Measurements from ENCODE around the gene PURA.

The PURA gene

DNA sequence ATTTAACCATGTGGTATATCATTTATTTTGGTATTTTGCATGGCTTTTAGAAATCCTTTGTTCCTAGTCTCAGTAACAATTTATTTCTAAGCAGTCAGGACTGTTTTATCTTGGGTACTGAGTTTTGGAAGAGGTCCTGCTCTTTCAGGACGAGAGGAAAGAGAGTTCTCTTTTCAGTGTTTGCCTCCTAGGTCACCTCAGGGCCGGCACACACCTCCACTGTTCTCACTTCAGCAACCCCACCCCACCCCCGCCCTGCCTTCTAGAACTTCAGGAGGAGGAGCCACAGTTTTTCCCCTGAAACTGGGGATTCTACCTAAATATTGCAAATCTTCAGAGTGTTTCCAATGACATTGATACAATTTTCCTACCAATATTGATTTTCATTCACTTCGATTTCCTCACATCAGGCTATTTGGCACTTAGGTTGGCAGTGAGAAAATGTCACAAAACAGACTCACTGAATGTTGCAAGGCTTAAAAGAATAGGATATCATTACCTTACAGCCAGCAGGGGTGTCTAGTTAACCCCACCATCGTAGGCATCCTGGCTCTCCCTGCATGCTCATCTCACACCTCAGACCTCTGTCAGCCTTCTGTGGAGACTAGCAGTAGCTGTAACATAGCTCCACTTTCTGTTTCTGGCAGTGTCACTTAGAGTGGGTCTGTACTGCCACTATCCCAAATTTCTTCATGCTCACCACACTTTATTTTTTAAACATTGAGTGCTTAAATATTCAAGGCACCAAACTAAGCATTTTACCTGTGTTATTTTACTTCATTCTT lies 17.2 kb downstream of the PURA start:
- POLR2A ChIA-PET = interaction anchor here (1.5 kb wide), 1 partner anchor 15 kb away, joined by 7 read pairs; no protein-coding TSS in a partner anchor
- CTCF ChIA-PET = interaction anchor here (1.0 to 1.1 kb wide), 2 partner anchors 9 to 87 kb away, joined by 3 read pairs; no protein-coding TSS in a partner anchor
- DNase-seq (ENCODE audit: extremely low spot score) = no peak
- TF ChIP-seq, protein P1, sequence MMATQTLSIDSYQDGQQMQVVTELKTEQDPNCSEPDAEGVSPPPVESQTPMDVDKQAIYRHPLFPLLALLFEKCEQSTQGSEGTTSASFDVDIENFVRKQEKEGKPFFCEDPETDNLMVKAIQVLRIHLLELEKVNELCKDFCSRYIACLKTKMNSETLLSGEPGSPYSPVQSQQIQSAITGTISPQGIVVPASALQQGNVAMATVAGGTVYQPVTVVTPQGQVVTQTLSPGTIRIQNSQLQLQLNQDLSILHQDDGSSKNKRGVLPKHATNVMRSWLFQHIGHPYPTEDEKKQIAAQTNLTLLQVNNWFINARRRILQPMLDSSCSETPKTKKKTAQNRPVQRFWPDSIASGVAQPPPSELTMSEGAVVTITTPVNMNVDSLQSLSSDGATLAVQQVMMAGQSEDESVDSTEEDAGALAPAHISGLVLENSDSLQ (IDR thresholded peaks at IDR 0.05) = no peak
- TF ChIP-seq ZNF384 (IDR thresholded peaks at IDR 0.05) (no peak), LEF1 (IDR thresholded peaks at IDR 0.05; ENCODE audit: borderline replicate concordance) (no peak), HDGF (IDR thresholded peaks at IDR 0.05; ENCODE audit: borderline replicate concordance) (no peak), SUZ12 (IDR thresholded peaks at IDR 0.05) (no peak)

DNA sequence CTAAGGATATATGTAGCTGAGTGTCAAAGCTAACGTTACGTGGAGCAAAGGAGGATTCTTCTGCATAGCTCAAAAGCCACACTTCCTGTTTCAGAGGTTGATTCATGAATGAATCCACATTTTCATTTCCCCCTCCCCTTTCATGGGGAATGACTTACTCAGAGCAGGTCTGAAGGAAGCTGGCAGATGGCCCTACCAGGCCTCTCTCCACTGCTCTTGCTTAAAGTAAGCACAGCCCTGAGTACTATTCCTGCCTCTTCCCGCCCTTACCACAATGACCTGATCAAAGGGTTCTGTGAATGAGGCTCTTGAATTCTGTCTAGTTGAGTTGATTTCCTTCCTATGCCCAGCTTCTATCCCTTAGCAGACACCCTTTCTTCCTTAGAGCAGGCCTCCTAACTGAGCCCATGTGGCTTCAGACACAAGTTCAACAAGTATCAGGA lies 18.1 kb downstream of the PURA start:
- POLR2A ChIA-PET = interaction anchor here (1.5 kb wide), 1 partner anchor 16 kb away, joined by 7 read pairs; no protein-coding TSS in a partner anchor
- DNase-seq (ENCODE audit: extremely low spot score) = no peak
- CTCF ChIA-PET = interaction anchor here (0.7 to 1.1 kb wide), 3 partner anchors 10 to 88 kb away, joined by 3 read pairs; no protein-coding TSS in a partner anchor
- TF ChIP-seq ARNT (IDR thresholded peaks at IDR 0.05) (no peak), NFRKB (IDR thresholded peaks at IDR 0.05) (no peak), TARDBP (IDR thresholded peaks at IDR 0.05) (no peak), FOXA1 (IDR thresholded peaks at IDR 0.05) (no peak), FOXK2 (IDR thresholded peaks at IDR 0.05) (no peak), CTBP1 (IDR thresholded peaks at IDR 0.05; ENCODE audit: borderline replicate concordance) (no peak), SP1 (IDR thresholded peaks at IDR 0.05) (no peak), L3MBTL2 (conservative IDR thresholded peaks at IDR 0.05) (no peak), BHLHE40 (IDR thresholded peaks at IDR 0.05; ENCODE audit: borderline replicate concordance) (no peak), ZNF384 (IDR thresholded peaks at IDR 0.05) (no peak), HDGF (IDR thresholded peaks at IDR 0.05; ENCODE audit: borderline replicate concordance) (no peak), ELF4 (IDR thresholded peaks at IDR 0.05) (no peak), SUZ12 (IDR thresholded peaks at IDR 0.05) (no peak), FOXM1 (IDR thresholded peaks at IDR 0.05; ENCODE audit: borderline replicate concordance) (no peak), LEF1 (IDR thresholded peaks at IDR 0.05; ENCODE audit: borderline replicate concordance) (no peak)
- TF ChIP-seq, protein P1 (IDR thresholded peaks at IDR 0.05) = no peak

DNA sequence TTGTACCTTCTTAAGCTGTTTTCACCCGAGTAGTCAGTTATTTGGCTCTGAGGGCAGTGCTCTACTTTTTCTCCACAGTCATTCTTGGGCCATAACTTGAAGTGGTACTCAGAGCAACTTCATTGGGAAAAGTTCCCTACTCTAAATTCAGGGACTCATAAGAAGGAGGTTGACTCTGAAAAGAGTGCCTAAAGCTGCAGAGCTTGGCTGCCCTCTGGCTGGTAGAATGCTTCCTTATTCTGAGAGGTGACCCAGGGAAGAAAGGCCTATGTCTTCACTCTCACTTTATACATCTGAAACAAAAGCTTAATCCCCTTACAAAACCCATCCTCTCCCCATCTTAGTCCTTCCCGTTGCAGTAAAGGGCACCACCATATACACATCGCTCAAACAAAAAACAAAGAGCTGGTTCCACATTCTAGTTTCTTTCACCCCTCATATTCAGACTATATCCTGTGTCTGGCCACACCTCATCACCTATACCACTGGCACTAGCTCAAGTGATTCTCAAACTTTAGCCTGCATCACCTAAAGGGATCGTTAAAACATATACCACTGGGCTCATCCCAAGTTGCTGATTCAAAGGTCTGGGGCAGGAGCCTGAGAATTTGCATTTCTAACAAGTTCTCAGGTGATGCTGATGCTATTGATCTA lies 19.7 kb downstream of the PURA start:
- ChIA-PET POLR2A (interaction anchor here (0.7 to 1.3 kb wide), 4 partner anchors 12 to 26 kb away, joined by 3 read pairs; no protein-coding TSS in a partner anchor), CTCF (interaction anchor here (0.8 to 3.4 kb wide), 3 partner anchors 10 to 165 kb away, joined by 3 to 16 read pairs (median 3); no protein-coding TSS in a partner anchor)
- no peak for DNase-seq (ENCODE audit: extremely low spot score)
- no peak for TF ChIP-seq L3MBTL2 (conservative IDR thresholded peaks at IDR 0.05)
- no peak for TF ChIP-seq ZNF384 (IDR thresholded peaks at IDR 0.05)
- no peak for TF ChIP-seq HDGF (IDR thresholded peaks at IDR 0.05; ENCODE audit: borderline replicate concordance)
- no peak for TF ChIP-seq FOXK2 (IDR thresholded peaks at IDR 0.05)
- TF ChIP-seq SP1 (IDR thresholded peaks at IDR 0.05) = no peak
- TF ChIP-seq, protein P1 (IDR thresholded peaks at IDR 0.05) = no peak
- no peak for TF ChIP-seq SUZ12 (IDR thresholded peaks at IDR 0.05)
- no peak for TF ChIP-seq ELF4 (IDR thresholded peaks at IDR 0.05)
- TF ChIP-seq CTBP1 (IDR thresholded peaks at IDR 0.05; ENCODE audit: borderline replicate concordance) = no peak
- TF ChIP-seq NFRKB (IDR thresholded peaks at IDR 0.05) = no peak
- no peak for TF ChIP-seq TARDBP (IDR thresholded peaks at IDR 0.05)
- TF ChIP-seq BHLHE40 (IDR thresholded peaks at IDR 0.05; ENCODE audit: borderline replicate concordance) = no peak
- no peak for TF ChIP-seq FOXA1 (IDR thresholded peaks at IDR 0.05)
- TF ChIP-seq FOXM1 (IDR thresholded peaks at IDR 0.05; ENCODE audit: borderline replicate concordance) = no peak
- TF ChIP-seq LEF1 (IDR thresholded peaks at IDR 0.05; ENCODE audit: borderline replicate concordance) = no peak
- TF ChIP-seq ARNT (IDR thresholded peaks at IDR 0.05) = no peak

DNA sequence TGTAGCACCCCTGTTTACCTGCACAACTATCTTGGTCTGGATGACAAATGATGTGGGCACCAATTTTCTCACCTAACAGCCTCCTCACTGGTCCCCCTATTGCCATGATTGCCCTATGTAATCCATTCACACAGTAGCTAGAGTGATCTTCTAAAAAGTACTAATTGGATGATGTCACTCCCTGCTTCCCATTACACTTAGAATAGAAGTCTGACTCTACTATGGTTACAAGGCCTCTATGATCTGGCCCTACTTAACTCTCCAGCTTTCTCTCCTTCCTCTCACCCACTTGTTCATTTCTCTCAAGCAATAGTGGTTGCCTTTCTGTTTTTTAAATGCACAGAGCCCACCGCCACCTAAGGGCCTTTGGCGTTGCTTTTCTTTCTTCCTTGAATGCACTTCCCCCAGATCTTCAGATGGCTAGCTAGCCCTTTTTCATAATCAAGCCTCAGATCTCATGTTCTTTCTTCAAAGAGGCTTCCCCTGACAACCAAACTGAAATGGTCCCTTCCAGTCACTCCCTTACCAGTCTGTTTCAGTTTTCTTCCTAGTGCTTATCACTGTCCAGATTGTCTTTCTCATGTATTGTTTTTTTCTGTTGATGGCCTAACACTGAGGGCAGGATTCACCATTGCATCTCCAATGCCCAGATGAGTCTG lies 20.5 kb downstream of the PURA start:
- no peak for TF ChIP-seq L3MBTL2 (conservative IDR thresholded peaks at IDR 0.05)
- no peak for TF ChIP-seq ELF4 (IDR thresholded peaks at IDR 0.05)
- TF ChIP-seq ZNF384 (IDR thresholded peaks at IDR 0.05) = no peak
- TF ChIP-seq ARNT (IDR thresholded peaks at IDR 0.05) = no peak
- TF ChIP-seq FOXM1 (IDR thresholded peaks at IDR 0.05; ENCODE audit: borderline replicate concordance) = no peak
- no peak for TF ChIP-seq NFRKB (IDR thresholded peaks at IDR 0.05)
- TF ChIP-seq SUZ12 (IDR thresholded peaks at IDR 0.05) = no peak
- TF ChIP-seq TARDBP (IDR thresholded peaks at IDR 0.05) = no peak
- TF ChIP-seq LEF1 (IDR thresholded peaks at IDR 0.05; ENCODE audit: borderline replicate concordance) = no peak
- TF ChIP-seq, protein P1 (IDR thresholded peaks at IDR 0.05) = no peak
- TF ChIP-seq FOXA1 (IDR thresholded peaks at IDR 0.05) = no peak
- TF ChIP-seq CTBP1 (IDR thresholded peaks at IDR 0.05; ENCODE audit: borderline replicate concordance) = no peak
- TF ChIP-seq BHLHE40 (IDR thresholded peaks at IDR 0.05; ENCODE audit: borderline replicate concordance) = no peak
- TF ChIP-seq SP1 (IDR thresholded peaks at IDR 0.05) = no peak
- DNase-seq (ENCODE audit: extremely low spot score) = no peak
- ChIA-PET CTCF (interaction anchor here (0.5 to 3.4 kb wide), 4 partner anchors 10 to 166 kb away, joined by 3 to 16 read pairs (median 4); no protein-coding TSS in a partner anchor), POLR2A (interaction anchor here (0.7 to 1.3 kb wide), 2 partner anchors 21 to 27 kb away, joined by 3 read pairs; no protein-coding TSS in a partner anchor)

Measured in HEK293T (cell line).